T-helper 2 cell treated with Interferon-gamma antibody and Interleukin-4, amounts not matched to agents 100 ng/mL and 5 ng/mL, for 36 hours (primary cell): Measurements from ENCODE around the gene STAT5A. TPM values are rescaled to one million over a fixed set of nuclear protein-coding genes. Genes with fewer than 3 reads are reported as not detected.
"Not testable (repeated sequence)": the region's sequence is repeated elsewhere in the genome, so short reads cannot be mapped to it uniquely, and the experiment has no call there.

Experiments used
- intact Hi-C: fragments of 100-400 bp; cut with micrococcal nuclease; formaldehyde crosslinking; loops from one replicate; pipeline ENCODE4 v1.15.1; 2023
- total RNA-seq: library from RNA; stranded (reverse); gene quantifications from 2 replicates; pipeline ENCODE4 v1.2.3, GENCODE V29; 2022

STAT5A gene
- total RNA-seq, 1 donor from 2014 or later, result 123 TPM

DNA sequence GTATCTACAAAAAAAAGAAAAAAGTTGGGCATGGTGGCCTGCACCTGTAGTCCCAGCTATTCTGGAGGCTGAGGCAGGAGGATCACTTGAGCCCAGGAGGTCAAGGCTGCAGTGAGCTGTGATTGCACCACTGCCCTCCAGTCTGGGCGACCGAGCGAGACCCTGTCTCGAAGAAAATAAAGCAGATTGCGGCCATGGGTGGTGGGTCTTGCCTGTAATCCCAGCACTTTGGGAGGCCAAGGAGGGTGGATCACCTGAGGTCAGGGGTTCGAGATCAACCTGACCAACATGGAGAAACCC, 16.7 kb downstream of the STAT5A start:
- intact Hi-C loops, result not testable (repeated sequence)

DNA sequence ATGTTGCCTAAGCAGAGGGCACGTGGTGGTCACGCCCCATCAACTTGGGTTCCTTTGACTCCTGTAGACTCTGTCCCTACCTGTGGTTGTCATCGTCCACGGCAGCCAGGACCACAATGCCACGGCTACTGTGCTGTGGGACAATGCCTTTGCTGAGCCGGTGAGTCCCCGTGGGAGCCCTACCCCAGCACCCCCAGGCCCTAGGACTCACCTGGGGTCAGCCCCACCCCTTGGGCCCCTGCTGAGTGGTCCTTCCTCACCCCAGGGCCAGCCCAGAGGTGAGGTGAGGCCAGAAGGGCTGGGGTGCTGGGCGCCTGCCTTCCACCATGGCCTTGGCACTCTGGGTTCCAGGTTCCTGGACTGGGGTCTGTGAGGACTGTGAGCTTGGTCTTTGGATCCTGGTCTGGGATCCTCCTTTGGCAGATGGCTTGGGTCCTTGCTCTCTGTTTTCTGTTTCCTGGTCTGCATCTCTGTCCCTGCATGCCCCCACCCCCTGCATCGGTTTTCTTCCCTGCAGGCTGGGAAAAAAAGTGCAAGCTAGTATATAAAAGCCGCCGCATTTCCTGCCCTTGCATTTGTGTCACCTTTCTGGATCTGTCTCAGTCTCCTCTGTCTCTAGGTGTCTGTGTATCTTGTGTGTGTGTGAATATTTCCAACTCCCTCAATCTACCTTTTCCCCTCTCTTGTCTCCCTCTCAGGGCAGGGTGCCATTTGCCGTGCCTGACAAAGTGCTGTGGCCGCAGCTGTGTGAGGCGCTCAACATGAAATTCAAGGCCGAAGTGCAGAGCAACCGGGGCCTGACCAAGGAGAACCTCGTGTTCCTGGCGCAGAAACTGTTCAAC, 17.5 kb downstream of the STAT5A start:
- intact Hi-C loops, result no loop called here

DNA sequence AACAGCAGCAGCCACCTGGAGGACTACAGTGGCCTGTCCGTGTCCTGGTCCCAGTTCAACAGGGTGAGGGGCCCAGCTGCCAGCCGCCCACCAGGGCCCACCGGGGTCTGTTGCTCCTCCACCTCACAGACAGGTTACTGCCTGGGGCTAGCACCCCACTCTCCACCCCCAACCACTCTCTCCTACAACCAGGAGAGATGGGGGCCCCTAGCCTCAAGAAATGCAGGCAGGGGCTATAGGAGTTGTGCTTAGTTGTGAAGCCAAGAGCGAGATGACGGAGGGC, 18.0 kb downstream of the STAT5A start:
- intact Hi-C loops, result no loop called here

DNA sequence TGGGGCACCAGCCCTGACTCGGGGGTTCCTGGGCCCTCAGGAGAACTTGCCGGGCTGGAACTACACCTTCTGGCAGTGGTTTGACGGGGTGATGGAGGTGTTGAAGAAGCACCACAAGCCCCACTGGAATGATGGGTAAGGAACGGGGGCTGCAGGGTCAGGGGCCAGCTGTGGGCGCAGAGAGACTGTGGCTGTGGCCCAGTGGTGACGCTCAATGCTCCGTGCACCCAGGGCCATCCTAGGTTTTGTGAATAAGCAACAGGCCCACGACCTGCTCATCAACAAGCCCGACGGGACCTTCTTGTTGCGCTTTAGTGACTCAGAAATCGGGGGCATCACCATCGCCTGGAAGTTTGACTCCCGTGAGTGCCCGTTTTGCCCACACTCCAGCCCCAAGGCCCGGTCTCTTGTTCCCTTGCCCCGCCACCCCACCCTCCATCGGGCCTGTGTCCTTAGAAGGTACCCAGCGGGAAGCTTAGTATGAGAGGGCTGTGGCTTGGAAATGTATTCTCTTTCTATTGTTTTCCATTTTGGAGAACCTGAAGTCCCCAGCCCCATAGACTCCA, 19.1 kb downstream of the STAT5A start:
- intact Hi-C loops, result no loop called here

DNA sequence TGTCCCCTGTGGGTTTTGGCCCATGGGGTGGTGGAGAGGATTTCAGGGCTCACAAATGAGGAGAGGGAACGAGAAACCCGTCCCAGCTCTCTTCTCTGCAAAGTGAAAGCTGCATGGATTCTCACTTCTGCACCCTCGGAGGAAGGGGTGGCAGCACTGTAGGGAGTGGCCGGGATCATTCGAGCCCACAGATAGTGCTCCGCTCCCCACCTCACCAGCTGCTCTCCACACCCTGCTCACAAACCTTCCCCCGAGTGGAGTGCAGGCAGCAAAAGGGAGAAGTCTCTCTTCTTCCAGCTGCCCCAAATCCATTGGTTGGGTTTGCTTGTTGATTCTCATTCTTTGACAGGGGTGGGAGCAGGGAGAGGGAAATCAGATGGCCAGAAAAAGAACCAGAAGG, 20.1 kb downstream of the STAT5A start:
- intact Hi-C loops, result no loop called here

DNA sequence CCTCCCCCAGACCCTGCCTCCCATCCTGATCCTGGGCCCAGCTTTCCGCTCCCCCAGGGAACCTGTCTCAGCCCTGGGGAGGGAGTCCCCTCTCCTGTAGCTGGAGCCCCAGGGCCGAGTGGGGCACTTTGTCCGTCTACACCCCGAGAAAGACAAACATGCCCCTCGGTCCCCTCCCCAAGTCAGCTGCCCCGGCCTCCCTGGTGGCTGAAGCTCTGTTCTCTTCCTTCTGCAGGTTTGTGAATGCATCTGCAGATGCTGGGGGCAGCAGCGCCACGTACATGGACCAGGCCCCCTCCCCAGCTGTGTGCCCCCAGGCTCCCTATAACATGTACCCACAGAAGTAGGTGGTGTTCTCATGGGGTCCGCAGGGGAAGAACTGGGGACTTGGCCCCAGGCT, 20.8 kb downstream of the STAT5A start:
- intact Hi-C loops, result no loop called here

DNA sequence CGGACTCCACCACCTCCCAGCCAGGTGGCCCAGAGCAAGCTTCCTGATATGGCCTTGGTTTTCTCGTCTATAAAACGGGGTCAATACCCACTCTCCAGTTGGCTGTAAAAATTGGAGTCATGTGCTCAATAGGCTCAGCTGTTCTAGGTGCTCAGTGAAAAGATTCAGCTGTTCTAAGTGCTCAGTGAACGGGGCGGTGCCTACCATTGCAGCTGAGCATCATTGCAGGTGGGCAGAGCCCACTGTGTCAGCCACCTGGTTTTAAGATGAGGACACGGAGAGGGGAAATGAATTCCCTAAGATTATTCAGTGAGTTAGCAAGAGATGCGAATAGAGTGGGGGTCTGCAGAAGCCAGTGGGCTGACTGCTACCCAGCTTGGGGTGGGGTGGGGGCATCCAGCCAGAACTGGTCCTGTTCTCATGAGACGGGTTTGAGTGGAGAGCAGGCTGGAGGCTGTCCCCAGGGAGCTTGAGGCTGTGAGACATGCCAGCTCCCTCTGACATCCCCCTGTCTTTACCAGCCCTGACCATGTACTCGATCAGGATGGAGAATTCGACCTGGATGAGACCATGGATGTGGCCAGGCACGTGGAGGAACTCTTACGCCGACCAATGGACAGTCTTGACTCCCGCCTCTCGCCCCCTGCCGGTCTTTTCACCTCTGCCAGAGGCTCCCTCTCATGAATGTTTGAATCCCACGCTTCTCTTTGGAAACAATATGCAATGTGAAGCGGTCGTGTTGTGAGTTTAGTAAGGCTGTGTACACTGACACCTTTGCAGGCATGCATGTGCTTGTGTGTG, 21.9 kb downstream of the STAT5A start:
- intact Hi-C loops, result no loop called here

DNA sequence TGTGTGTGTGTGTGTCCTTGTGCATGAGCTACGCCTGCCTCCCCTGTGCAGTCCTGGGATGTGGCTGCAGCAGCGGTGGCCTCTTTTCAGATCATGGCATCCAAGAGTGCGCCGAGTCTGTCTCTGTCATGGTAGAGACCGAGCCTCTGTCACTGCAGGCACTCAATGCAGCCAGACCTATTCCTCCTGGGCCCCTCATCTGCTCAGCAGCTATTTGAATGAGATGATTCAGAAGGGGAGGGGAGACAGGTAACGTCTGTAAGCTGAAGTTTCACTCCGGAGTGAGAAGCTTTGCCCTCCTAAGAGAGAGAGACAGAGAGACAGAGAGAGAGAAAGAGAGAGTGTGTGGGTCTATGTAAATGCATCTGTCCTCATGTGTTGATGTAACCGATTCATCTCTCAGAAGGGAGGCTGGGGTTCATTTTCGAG, 22.5 kb downstream of the STAT5A start:
- intact Hi-C loops, result no loop called here

DNA sequence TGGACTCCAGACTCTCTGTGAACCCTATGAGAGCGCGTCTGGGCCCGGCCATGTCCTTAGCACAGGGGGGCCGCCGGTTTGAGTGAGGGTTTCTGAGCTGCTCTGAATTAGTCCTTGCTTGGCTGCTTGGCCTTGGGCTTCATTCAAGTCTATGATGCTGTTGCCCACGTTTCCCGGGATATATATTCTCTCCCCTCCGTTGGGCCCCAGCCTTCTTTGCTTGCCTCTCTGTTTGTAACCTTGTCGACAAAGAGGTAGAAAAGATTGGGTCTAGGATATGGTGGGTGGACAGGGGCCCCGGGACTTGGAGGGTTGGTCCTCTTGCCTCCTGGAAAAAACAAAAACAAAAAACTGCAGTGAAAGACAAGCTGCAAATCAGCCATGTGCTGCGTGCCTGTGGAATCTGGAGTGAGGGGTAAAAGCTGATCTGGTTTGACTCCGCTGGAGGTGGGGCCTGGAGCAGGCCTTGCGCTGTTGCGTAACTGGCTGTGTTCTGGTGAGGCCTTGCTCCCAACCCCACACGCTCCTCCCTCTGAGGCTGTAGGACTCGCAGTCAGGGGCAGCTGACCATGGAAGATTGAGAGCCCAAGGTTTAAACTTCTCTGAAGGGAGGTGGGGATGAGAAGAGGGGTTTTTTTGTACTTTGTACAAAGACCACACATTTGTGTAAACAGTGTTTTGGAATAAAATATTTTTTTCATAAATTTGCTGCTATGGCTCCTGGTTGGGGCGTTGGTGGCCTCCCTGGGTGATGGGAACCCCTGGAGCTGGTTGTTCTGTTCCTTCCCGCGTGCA, 23.1 kb downstream of the STAT5A start:
- intact Hi-C loops, result no loop called here

DNA sequence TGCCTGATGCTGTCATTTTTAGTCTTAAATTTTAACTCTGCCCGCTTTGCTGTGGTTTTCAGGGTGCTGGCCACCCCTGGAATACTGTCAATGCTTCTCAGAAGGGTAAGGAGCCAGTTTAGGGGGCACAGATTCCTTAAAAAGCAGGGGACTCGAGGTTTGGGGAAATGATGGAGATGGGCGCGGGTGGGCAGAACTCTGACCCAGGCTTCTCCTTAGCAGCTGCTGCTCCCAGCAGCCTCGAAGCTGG, 23.7 kb downstream of the STAT5A start:
- intact Hi-C loops, result no loop called here

DNA sequence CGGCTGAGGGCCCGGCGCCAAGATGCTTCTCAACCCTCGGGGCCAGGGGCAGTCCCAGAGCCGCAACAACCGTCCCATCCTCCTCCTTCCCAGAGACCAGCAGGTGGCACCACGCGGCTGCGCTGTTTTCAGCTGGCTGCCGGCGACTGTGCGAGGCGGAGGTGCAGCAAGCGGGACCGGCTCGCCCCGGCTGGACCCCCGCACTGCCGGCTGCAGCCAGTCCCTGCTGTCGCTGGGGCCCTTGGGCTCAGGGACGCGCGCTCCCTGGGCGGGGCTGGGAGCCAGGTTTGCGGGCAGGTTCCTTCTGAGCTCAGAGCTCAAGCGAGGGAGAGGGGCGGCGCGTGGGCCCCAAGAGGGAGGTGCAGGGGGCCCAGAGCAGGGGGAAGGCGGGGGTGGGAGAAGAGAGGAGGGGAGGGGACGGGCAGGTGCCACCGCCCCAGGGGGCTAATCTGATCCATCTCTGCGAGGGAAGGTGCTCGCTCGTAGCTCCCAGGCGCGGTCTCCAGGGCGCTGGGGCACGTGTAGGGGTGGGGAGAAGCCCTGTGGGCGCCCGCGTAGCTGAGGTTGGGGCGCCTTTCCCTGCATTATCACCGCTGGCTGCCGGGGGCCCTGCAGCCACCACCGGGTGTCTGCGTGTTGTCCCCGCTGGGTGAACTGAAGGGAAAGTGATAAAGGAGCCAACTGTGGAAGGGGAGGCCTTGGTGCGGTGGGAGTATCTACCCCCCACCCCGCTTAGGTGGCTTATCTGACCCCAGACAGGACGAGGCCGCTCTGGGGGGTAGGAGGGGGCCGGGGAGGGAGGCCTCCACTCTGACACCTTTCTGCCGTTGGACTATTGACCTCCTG, 24.2 kb downstream of the STAT5A start:
- intact Hi-C loops, result no loop called here

DNA sequence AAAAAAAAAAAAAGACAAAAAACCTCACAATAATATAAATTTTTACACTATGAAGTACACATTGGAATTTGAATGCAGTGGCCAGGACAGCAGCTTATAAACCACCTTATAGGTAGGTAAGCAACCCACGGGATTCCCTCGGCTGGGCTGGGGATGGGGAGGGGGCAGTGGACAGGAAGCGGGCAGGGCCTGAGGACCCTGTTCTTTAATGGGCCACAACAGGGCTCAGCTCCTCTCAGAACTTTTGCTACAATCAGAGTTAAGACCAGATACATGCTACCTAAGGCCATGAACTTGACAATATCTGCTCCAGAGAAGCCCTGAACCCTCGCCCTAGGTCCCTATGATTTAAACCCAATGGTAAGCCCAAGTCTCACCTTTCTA, 25.1 kb downstream of the STAT5A start:
- intact Hi-C loops, result no loop called here

DNA sequence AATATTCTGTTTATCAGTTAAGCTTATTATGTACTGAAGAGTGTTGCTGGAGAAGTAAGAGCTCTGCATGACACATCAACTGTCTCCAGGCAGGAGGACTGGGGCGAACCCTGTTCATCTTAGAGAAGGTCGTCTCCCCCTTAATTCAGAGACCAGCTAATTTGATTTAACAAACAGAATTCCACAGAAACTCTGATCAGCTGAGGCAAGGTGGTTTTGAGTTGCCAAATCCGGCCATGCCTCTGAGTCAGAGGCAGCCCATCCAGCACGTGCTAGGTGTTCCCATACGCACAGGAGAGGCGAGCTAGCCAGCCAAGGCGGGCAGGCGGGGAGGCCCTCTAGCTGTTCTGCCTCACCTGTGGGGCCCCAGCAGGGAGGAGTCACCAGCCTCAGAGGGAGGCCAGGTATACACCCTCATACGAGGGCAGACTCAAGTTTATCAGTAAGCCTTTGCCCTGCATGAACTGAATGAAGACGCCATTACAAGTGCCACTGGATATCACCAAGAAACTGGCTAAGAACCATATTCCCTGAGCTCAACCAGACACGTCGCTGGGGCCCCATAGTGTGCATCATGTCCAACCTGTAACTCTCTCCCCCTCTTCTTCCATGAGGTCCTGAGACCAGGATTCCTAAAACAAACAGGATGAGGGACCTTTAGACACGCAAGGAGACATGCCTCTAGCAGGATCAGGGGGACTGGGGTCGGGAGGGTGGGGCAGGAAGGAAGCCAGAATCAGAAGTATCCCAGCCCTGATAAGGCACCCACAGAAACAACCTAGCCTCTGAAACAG, 25.7 kb downstream of the STAT5A start:
- intact Hi-C loops, result no loop called here

DNA sequence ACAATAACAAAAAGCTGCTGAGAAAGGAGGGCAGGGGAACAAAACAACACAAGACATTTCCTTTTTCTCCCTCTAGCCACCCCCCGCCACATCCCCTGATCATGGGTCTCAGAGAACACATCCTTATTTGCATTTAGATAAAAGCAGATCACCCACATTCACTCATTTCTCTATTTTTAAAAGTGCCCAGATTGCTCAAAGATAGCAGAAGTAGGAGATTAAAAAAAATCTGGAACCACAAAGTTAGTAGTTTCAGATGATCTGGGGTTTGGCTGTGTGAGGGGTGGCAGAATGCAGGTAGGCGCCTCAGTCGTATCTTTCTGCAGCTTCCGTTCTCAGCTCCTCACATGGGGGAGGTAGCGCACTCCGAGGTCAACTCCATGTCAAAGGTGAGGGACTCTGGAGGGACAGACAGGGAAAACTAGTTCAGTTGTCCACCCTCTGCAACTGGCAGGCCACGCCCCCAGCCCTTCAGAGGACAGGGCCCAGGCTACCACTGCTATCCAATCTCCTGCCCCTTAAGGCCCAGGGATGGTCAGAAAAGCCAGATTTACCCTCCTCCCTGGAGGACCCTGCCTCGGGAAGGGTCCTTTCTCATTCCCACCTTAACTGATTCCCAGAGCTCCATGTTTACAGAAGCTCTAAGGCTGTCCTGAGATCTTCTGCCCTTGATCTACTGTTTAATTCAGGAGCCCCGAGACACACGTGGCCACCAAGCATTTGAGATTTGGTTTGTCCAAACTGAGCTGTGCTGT, 27.3 kb downstream of the STAT5A start:
- intact Hi-C loops, result no loop called here

DNA sequence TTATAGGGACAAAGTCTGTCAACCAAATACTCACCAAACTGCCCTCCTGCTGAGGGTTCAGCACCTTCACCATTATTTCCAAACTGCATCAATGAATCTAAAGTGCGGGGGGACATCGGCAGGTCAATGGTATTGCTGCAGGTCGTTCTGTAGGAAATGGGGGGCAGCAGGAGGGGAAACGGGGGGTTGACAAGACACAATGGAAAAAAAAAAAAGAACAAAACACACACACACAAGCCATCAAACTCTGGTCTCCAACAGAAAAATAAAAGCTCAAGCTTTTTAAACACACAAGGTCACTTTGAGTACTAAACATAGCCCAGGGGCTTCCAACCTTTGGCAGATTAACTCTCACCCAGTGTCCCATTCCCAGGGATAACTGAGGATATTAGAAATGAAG, 28.5 kb downstream of the STAT5A start:
- intact Hi-C loops, result no loop called here

DNA sequence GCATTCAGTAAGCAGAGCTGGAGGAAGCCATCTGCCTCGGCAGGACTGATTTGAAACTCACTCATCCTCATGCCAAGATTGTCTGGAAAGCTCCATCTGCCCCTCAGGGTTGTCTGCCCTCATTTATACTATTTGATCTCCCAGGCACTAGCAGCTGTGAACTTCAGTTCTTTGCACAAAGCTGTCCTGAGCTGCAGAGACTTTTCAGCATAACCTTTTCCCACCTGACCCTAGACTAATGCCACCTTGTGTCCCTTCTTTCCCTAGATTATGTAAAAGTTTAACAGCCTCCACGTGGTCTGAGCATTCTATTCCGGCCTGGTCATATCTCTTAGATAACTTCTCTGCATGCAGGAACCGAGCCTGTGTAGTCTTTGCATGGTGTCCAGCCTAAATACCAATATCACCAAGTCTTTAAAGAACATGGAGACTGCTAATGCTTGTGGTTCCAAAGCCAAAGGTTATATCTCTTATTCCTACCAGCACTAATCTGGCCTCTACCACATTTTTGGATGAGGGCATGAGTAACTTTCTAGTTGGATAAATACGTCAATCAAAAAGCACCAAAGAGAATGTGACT, 29.1 kb downstream of the STAT5A start:
- intact Hi-C loops, result no loop called here

DNA sequence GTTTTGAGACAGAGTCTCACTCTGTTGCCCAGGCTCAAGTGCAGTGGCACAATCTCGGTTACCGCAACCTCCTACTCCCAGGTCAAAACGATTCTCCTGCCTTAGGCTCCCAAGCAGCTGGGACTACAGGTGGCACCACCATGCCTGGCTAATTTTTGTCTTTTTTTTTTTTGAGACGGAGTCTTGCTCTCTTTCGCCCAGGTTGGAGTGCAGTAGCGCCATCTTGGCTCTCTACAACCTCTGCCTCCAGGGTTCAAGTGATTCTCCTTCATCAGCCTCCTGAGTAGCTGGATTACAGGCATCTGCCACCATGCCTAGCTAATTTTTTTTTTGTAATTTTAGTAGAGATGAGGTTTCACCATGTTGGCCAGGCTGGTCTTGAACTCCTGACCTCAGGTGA, 29.7 kb downstream of the STAT5A start:
- intact Hi-C loops, result not testable (repeated sequence)

DNA sequence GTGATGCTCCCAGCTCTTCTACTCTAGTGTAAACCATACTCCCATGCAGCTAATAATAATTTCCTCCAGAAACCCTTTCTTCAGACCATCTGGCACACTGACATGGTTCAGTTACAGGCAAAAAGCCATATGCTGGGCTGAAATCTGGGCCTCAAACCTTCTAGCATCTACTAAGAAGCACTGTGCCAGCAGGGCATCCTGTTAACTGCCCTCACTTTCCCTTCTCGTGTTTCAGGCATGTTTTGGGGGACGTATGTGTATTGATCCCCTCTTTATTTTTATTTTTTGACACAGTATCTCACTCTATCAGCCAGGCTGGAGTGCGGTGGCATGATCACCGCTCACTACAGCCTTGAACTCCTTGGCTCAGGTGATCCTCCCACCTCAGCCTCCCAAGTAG, 33.3 kb downstream of the STAT5A start:
- intact Hi-C loops, result loop anchor here (5.0 kb wide), 1 partner anchor 66 kb away; the partner anchor contains the start of gene STAT3
